Measurements from ENCODE around the gene HMGA1.
A peak's percentile ranks its signal among the peaks of the same experiment; 100 is the strongest.

DNA sequence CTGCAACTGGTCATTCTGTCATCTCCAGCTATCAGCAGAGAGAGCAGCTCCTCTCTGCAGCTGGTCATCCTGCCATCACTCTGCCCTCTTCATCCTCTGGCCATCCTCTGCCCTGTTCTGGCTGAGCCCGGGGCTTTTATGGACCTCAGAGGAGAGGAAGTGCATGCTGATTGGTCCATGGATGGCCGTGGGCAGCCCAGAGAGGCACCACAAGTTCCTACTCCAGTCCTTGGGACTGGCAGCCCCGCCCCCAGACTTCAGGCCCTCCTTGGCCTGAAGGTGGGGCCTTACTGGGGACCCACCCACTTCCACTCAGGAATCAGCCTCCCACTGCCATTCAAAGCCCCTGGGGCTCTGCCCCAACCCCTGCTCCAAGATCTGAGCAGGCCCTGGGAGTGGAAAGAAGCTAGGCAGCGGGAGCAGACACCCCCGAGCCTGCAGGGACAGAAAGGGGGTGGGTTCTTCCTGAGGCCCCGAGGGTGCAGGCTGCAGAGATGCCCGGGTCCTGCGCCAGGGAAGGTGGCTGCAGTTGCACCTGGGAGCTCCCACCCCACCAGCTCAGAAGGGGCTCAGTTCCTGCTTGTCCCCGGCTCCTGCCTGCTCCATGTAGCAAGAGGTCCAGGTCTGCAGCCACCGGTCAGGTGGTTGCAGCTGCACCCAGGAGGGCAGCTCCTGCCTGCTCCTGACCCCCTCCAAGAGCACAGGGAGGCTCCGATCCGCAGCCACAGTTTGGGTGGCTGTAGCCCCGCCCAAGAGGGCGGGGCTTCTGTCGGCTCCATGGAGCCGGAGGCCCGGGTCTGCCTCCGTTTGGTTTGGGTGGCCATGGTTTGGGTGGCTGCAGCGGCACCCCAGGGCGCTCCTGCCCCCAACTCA lies 34.1 kb upstream of the HMGA1 start:
- TF ChIP-seq, protein P1, sequence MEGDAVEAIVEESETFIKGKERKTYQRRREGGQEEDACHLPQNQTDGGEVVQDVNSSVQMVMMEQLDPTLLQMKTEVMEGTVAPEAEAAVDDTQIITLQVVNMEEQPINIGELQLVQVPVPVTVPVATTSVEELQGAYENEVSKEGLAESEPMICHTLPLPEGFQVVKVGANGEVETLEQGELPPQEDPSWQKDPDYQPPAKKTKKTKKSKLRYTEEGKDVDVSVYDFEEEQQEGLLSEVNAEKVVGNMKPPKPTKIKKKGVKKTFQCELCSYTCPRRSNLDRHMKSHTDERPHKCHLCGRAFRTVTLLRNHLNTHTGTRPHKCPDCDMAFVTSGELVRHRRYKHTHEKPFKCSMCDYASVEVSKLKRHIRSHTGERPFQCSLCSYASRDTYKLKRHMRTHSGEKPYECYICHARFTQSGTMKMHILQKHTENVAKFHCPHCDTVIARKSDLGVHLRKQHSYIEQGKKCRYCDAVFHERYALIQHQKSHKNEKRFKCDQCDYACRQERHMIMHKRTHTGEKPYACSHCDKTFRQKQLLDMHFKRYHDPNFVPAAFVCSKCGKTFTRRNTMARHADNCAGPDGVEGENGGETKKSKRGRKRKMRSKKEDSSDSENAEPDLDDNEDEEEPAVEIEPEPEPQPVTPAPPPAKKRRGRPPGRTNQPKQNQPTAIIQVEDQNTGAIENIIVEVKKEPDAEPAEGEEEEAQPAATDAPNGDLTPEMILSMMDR (conservative IDR thresholded peaks at IDR 0.05; ENCODE audit: low read depth in 2 of 2), result no peak
- TF ChIP-seq, protein P2, sequence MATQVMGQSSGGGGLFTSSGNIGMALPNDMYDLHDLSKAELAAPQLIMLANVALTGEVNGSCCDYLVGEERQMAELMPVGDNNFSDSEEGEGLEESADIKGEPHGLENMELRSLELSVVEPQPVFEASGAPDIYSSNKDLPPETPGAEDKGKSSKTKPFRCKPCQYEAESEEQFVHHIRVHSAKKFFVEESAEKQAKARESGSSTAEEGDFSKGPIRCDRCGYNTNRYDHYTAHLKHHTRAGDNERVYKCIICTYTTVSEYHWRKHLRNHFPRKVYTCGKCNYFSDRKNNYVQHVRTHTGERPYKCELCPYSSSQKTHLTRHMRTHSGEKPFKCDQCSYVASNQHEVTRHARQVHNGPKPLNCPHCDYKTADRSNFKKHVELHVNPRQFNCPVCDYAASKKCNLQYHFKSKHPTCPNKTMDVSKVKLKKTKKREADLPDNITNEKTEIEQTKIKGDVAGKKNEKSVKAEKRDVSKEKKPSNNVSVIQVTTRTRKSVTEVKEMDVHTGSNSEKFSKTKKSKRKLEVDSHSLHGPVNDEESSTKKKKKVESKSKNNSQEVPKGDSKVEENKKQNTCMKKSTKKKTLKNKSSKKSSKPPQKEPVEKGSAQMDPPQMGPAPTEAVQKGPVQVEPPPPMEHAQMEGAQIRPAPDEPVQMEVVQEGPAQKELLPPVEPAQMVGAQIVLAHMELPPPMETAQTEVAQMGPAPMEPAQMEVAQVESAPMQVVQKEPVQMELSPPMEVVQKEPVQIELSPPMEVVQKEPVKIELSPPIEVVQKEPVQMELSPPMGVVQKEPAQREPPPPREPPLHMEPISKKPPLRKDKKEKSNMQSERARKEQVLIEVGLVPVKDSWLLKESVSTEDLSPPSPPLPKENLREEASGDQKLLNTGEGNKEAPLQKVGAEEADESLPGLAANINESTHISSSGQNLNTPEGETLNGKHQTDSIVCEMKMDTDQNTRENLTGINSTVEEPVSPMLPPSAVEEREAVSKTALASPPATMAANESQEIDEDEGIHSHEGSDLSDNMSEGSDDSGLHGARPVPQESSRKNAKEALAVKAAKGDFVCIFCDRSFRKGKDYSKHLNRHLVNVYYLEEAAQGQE (IDR thresholded peaks at IDR 0.05; ENCODE audit: unreplicated experiment), result no peak
- TF ChIP-seq EZH2 (IDR thresholded peaks at IDR 0.05; ENCODE audit: low read depth, unreplicated experiment) (no peak), NANOG (IDR thresholded peaks at IDR 0.05; ENCODE audit: borderline replicate concordance) (no peak), CREB1 (CRISPR knock-in tag; IDR thresholded peaks at IDR 0.05; ENCODE audit: low read depth) (no peak), POLR2AphosphoS5 (IDR thresholded peaks at IDR 0.05; ENCODE audit: low read depth) (0 out of 2 replicates have a peak, but pooled peaks have one; percentile 36)
